NCI-H510A (cell line): ENCODE data around the gene MT1B.

Experiments
- DNase-seq: peaks from one replicate; lab custom pipeline; 2025; lab: John Stamatoyannopoulos, UW

Gene MT1B

DNA sequence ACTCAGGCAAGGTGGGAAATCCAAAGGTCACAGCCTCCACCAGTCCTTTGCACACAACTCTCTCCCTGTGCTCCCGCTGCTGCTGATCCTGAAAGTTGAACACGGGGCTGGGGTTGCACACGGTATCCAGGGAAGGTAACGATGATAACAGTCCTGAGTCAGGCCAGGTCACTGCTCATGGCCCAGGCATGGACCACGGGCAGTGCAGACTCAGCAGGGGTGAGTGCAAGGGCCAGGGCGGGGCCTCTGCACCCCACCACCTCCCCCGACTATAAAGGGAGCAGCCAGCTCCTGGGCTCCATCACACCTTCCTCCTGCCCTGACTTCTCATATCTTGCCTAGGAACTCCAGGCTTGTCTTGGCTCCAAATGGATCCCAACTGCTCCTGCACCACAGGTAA is at the start of gene MT1B:
Gene MT1B, plus strand, starts transcription at position 301 of the 400 bp plus-strand sequence. Its CDS starts 68 bp downstream, at position 369.
- DNase-seq = no peak

DNA sequence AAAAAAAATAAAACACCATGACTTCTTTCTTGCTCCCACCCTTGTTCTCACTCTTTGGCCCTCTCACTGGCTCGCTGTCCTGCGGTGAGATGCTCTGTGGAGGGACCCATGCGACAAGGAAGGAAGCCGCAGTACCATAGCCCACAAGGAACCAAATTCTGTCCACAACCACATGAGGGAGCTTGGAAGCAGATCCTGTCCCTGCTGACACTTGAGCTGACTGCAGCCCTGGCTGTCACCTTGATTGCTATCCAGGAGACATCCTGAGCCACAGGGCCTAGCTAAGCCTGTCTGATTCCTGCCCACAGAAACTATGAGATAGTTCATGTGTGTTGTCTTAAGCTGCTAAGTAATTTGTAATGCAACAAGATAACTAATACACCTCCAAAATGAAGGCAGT is 48.1 kb upstream of the MT1B start:
- no peak for DNase-seq

- no peak for DNase-seq
Measured at GRCh38 chr16:56604966-56605365, 46.7 kb upstream of the MT1B start.

DNA sequence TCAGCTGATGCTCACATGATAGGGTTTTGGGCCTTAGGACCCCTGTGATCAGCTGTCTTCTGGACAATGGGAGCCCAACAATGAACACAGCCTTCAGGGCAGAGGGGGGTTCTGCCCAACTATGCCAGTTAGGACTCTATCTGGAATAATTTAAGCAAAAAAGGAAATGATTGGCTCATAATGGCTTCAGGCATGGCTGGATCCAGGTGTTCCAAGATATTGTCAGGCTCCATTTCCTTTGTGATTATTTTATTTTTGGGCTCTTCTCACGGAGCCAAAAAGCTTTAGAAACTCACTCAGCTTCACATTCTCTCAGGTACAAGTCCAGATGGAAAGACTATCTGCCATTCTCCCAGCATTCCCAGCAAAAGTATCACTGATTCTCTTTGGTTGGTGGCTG is 46.2 kb upstream of the MT1B start:
- DNase-seq = no peak

- DNase-seq = no peak
Measured at GRCh38 chr16:56606071-56606475, 45.6 kb upstream of the MT1B start.

DNA sequence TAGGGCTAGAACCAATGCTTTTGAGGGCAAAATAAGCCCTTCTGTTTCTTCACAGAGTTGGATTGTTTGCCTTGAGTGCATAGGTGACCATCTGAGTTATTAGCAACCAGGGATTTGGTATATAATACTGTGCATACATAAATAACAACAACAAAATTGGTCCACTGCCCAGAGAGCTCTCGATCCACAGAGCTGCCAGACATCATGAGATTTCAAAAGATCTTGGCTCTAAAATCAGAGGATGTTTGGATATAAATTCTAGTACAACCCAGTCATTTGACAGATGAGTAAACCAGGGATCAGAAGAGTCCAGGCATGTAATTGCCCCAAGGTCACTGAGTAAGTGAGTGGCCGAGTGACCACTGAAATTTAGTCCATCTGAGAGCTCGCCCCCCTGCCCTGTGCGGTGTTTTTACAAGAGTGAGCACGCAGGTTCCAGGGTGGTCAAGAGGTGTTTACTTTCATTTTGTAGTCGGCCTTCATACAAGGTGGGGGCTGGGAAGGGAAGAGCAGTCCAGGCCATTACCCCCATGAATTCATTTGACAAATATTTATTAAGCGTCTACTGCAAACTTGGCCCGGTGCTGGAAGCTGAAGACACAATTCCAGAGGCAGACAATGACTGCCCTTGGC is 45.1 kb upstream of the MT1B start:
- no peak for DNase-seq

- DNase-seq = no peak
Measured at GRCh38 chr16:56607109-56607618, 44.5 kb upstream of the MT1B start.

DNA sequence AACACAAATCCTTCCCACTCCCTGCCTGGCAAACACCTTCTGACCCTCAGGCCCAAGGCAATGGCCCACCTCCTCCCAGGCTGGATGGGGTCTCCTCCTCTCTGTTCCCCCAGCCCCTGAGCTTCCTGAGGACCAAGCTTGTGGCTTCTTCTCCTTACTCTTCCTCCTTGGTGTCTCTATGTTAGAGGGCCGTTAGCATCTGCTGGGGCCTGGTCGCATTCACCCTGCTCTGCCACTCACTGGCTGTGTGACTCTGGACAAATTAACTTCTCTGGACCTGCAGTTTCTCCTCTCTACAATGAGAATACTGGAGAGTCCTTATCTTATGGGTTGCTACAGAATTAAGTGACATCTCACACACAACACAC is 44.0 kb upstream of the MT1B start:
- DNase-seq = no peak

DNA sequence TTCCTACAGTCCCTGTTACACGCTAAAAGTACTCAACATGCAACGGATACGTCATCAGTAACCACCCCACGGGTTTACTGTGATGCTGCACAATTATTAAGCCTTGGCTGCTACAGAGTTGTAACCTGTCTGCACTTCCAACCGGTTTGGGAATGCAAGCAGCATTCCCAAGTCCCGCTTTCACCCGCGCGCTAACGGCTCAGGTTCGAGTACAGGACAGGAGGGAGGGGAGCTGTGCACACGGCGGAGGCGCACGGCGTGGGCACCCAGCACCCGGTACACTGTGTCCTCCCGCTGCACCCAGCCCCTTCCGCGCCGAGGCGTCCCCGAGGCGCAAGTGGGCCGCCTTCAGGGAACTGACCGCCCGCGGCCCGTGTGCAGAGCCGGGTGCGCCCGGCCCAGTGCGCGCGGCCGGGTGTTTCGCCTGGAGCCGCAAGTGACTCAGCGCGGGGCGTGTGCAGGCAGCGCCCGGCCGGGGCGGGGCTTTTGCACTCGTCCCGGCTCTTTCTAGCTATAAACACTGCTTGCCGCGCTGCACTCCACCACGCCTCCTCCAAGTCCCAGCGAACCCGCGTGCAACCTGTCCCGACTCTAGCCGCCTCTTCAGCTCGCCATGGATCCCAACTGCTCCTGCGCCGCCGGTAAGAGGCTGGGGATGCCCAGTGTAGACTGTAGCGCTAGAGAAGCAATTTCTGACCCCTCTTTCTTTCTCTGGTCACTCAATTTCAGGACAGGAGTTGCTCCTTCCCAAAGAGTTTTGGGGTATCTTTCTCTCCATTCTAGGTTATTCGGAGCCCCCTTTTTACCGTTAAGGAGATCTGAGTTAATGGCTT is 43.4 kb upstream of the MT1B start, which contains the start of gene MT2A:
Gene MT2A, plus strand, starts transcription at position 542 of the 833 bp plus-strand sequence. Its CDS starts 72 bp downstream, at position 614.
- DNase-seq = peak; percentile 92

DNA sequence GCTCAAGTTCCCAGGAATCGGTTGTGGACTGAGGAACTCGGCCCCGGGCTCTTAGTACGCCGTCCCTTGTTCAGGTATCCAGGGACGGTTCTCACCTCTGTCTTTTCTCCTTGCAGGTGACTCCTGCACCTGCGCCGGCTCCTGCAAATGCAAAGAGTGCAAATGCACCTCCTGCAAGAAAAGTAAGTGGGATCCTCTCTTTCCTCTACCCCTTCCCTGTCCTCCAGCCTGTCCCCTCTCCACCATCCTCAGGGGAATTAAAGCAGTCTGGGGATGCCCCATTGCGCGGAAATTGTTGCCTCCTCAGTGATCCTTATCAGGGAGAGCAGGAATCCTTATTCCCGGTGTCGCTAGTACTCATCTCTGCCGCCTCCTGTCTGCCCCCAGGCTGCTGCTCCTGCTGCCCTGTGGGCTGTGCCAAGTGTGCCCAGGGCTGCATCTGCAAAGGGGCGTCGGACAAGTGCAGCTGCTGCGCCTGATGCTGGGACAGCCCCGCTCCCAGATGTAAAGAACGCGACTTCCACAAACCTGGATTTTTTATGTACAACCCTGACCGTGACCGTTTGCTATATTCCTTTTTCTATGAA is 42.7 kb upstream of the MT1B start:
- DNase-seq = no peak

GRCh38 chr16:56609463-56609921 is 42.2 kb upstream of the MT1B start:
- no peak for DNase-seq

DNA sequence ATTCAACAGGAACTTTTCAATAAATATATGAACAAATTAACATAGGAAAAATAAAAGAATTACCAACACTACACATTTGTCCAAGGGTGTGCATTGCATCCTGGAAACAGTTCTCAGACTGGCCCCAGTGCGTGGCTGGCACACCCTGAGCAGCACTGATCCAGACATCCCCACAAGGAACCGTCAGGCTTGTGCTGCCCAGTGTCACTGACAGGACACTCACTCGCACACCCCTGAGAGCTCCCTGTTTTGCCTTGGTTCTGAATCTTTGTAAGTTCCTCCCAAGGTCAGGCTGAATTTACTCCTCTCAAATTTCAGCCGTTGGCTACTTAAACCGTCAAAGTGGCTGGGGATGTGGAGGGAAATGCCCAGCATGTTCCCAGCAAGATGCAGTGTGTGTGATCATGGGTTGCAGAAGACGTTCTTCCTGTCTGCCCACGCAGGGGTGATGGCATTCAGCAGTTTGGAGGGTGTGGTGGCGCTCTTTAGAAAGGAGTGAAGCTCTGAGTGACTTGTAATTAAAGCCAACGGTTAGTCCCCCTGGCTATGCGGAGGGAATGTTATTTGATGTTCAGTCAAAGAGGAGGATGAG is 41.6 kb upstream of the MT1B start:
- DNase-seq = no peak

DNA sequence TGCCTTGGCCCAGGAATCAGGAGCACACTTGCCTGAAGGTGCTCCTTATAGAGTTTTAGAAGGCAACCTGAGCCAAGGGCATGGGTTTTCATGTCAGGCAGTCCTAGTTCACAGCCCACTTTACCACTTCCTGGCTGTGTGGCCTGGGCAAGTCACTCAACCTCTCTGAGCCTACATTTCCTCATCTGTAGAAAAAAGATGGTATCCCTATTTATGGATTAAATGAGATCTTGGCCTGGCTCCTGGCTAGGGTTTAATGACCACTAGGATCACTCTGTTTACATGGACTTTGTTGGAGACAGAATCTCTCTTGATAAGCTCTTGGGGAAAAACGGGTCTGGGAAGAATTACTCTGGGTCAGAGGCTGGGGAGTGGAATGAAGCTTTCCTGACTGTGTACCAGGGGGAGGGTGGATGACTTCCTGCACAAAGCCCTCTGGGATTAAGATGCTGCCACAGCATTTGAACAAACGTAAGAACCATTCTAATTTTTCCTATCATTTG is 41.0 kb upstream of the MT1B start:
- no peak for DNase-seq

GRCh38 chr16:56611281-56611833 is 40.3 kb upstream of the MT1B start:
- no peak for DNase-seq

GRCh38 chr16:56613706-56614105 is 38.0 kb upstream of the MT1B start:
- DNase-seq = no peak

- no peak for DNase-seq
Measured at GRCh38 chr16:56614549-56614991, 37.1 kb upstream of the MT1B start.

DNA sequence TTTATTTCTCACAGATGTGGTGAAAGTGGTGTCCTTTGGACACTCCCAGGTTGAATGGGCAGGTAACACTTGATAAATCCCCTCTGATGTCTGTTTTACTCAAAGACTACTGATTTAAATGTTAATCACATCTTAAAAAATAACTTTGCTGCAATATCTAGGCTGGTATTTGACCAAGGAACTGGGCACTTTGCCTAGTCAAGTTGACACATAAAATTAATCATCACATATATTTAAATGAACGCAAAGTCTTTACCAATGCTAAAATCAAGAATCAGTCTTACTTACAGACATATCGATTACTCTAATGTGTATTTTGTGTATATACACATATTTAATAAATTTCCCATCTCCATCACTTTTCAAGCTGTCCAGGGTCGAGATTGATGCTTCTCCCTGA is 36.3 kb upstream of the MT1B start:
- DNase-seq = no peak

GRCh38 chr16:56616608-56617211 is 35.0 kb upstream of the MT1B start:
- no peak for DNase-seq

- DNase-seq = no peak
Measured at GRCh38 chr16:56617212-56618085, 34.2 kb upstream of the MT1B start.

GRCh38 chr16:56618138-56618537 is 33.5 kb upstream of the MT1B start:
- DNase-seq = no peak
